Ectodermal cell (in vitro differentiated cells): ENCODE results near the gene POLA1. TPM values are rescaled to one million over a fixed set of nuclear protein-coding genes. Genes with fewer than 3 reads are reported as not detected.
"Not testable (repeated sequence)": the region's sequence is repeated elsewhere in the genome, so short reads cannot be mapped to it uniquely, and the experiment has no call there.

ENCODE experiments used
- H3K27ac ChIP-seq: 2 replicates; pipeline ENCODE4 v1.7.0; 2013; ENCODE audit warnings: mild to moderate bottlenecking, low read depth, low read length; ENCODE audit not compliant: insufficient read depth, poor library complexity, severe bottlenecking
- H3K27me3 ChIP-seq: 2 replicates; pipeline ENCODE4 v1.7.0; 2013; ENCODE audit warnings: mild to moderate bottlenecking, low read length; ENCODE audit not compliant: insufficient read depth, control insufficient read depth, poor library complexity, severe bottlenecking
- H3K36me3 ChIP-seq: one replicate; pipeline ENCODE4 v1.7.0; 2013; ENCODE audit warnings: low read length; ENCODE audit not compliant: control insufficient read depth, insufficient read depth
- H3K4me1 ChIP-seq: one replicate; pipeline ENCODE4 v1.7.0; 2013; ENCODE audit warnings: low read length; ENCODE audit not compliant: control insufficient read depth, insufficient read depth
- H3K4me3 ChIP-seq: 2 replicates; pipeline ENCODE4 v1.7.0; 2013; ENCODE audit warnings: low read depth, low read length, control low read depth; ENCODE audit not compliant: insufficient read depth
- H3K9me3 ChIP-seq: 2 replicates; pipeline ENCODE4 v1.7.0; 2013; ENCODE audit warnings: mild to moderate bottlenecking, low read length, moderate library complexity; ENCODE audit not compliant: control insufficient read depth
- WGBS, 2 experiments: methylation state at CpG; one replicate each; pipeline ENCODE4 v1.1.7; 2013; ENCODE audit warnings: missing lambda C conversion rate in 2 of 2; 5-methylcytosine and 5-hydroxymethylcytosine counted together
- polyA plus RNA-seq, 4 experiments: library from polyadenylated mRNA; stranded (reverse); fragments of 50-300 nt; gene quantifications; one replicate each; pipeline ENCODE4 v1.2.3, GENCODE V29; 2013

The POLA1 gene, protein sequence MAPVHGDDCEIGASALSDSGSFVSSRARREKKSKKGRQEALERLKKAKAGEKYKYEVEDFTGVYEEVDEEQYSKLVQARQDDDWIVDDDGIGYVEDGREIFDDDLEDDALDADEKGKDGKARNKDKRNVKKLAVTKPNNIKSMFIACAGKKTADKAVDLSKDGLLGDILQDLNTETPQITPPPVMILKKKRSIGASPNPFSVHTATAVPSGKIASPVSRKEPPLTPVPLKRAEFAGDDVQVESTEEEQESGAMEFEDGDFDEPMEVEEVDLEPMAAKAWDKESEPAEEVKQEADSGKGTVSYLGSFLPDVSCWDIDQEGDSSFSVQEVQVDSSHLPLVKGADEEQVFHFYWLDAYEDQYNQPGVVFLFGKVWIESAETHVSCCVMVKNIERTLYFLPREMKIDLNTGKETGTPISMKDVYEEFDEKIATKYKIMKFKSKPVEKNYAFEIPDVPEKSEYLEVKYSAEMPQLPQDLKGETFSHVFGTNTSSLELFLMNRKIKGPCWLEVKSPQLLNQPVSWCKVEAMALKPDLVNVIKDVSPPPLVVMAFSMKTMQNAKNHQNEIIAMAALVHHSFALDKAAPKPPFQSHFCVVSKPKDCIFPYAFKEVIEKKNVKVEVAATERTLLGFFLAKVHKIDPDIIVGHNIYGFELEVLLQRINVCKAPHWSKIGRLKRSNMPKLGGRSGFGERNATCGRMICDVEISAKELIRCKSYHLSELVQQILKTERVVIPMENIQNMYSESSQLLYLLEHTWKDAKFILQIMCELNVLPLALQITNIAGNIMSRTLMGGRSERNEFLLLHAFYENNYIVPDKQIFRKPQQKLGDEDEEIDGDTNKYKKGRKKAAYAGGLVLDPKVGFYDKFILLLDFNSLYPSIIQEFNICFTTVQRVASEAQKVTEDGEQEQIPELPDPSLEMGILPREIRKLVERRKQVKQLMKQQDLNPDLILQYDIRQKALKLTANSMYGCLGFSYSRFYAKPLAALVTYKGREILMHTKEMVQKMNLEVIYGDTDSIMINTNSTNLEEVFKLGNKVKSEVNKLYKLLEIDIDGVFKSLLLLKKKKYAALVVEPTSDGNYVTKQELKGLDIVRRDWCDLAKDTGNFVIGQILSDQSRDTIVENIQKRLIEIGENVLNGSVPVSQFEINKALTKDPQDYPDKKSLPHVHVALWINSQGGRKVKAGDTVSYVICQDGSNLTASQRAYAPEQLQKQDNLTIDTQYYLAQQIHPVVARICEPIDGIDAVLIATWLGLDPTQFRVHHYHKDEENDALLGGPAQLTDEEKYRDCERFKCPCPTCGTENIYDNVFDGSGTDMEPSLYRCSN (N-terminal part only)
- polyA plus RNA-seq (2013, experiment 1 of 4): 34.3 TPM
- polyA plus RNA-seq (2013, experiment 2 of 4): 32.7 TPM
- polyA plus RNA-seq (2013, experiment 3 of 4): 21.8 TPM
- polyA plus RNA-seq (2013, experiment 4 of 4): 21.7 TPM

DNA sequence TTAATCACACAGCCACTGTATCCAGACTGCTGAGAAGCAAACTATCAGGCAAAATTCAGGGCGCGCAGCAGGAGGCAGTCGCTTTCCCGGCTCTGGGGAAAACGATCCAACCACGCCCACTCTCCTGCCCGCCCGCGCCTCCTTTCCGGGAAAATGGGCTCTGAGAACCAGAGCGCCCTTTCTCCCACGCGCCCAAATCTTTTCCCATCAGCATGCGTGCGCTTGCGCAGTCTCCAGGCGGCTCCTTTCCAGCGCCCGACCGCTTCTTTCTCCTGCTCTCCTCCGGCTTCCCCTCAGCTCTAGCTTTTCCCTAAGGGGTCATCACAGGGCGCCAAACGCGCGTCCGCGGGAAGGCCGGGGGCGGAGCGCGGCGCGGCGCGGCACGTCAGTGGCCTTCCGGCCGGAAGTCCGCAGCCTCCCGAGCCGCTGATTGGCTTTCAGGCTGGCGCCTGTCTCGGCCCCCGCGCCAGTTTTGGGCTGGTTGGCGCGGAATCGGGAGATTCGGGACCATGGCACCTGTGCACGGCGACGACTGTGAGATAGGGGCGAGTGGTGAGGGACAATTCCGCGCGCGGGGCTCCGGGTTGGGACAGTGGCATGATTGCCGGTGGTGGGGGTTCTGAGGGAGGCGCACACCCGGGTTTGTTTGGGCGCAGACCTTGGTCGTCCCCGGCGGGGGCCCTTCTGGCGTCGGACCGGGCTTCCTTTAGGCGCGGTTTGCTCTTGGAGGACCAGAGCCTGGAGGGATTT, at the start of gene POLA1:
TSS of gene POLA1 (plus strand) at position 466 of the 750 bp plus-strand sequence. CDS start at position 510, 44 bp downstream.
- Histone ChIP-seq H3K27ac (peak within 1 kb of the TSS; percentile 36), H3K36me3 (no peaks in the 10 kb centered on the region)

DNA sequence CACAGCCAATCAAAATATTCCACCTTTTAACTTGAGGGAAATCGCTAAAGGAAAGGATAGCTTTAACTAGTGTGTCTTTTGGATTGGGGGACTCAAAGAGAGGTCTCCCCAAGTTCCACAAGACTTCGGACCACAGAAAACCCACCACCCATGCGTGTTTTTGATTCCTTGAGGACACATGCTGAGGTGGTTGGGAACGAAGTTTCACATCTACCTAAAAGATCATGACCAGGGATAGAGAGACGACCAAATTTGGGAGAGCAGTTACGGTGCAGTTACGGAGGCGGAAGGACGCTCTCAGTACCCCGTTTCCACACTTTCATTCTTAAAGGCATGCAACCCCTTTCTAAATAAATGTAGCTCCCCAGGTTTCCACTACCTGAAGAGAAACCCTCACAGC, 47.7 kb upstream of the POLA1 start:
- H3K27ac ChIP-seq: peak overlapping the region; percentile 95
- H3K9me3 ChIP-seq: no peaks in the 10 kb centered on the region
- H3K36me3 ChIP-seq: no peaks in the 10 kb centered on the region
- H3K27me3 ChIP-seq: no peaks in the 10 kb centered on the region
- H3K4me3 ChIP-seq: peak overlapping the region; percentile 50
- no peaks in the 10 kb centered on the region for H3K4me1 ChIP-seq
- WGBS, 2 experiments: 0 to 1% methylated on average over 9 to 10 of the region's 10 CpGs

More for the DNA sequence above, at the start of gene POLA1:
- Histone ChIP-seq H3K27me3 (no peaks in the 10 kb centered on the region), H3K4me1 (no peaks in the 10 kb centered on the region), H3K4me3 (peak within 1 kb of the TSS; percentile 72), H3K9me3 (no peaks in the 10 kb centered on the region)
- 0% methylated on average over 70 of the region's 70 CpGs for WGBS, 2 experiments

DNA sequence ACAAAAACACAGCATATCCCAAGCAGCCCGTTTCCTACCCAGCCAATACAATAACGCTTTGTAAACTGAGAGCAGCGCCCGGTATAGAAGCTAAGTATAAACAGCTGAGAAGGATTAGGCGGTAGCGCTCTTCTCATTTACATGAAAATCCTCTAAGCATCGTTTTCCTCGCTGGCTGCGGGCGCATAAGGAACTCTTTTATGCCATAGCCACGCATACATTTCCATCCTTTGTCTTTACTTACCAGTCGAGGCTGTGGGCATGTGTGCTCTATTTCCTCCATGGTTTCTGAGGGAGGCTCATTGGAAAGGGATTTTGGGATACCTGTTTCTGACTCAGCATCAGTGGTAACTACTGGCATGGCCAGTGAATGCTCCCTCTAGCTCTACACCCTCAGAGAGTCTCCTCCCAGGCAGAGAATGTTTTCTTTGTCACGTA, 47.0 kb upstream of the POLA1 start:
- Histone ChIP-seq H3K36me3 (no peaks in the 10 kb centered on the region), H3K4me1 (no peaks in the 10 kb centered on the region), H3K27me3 (no peaks in the 10 kb centered on the region), H3K9me3 (no peaks in the 10 kb centered on the region), H3K27ac (peak overlapping the region; percentile 95), H3K4me3 (peak overlapping the region; percentile 50)
- WGBS, 2 experiments: 0% methylated on average over 13 of the region's 13 CpGs

DNA sequence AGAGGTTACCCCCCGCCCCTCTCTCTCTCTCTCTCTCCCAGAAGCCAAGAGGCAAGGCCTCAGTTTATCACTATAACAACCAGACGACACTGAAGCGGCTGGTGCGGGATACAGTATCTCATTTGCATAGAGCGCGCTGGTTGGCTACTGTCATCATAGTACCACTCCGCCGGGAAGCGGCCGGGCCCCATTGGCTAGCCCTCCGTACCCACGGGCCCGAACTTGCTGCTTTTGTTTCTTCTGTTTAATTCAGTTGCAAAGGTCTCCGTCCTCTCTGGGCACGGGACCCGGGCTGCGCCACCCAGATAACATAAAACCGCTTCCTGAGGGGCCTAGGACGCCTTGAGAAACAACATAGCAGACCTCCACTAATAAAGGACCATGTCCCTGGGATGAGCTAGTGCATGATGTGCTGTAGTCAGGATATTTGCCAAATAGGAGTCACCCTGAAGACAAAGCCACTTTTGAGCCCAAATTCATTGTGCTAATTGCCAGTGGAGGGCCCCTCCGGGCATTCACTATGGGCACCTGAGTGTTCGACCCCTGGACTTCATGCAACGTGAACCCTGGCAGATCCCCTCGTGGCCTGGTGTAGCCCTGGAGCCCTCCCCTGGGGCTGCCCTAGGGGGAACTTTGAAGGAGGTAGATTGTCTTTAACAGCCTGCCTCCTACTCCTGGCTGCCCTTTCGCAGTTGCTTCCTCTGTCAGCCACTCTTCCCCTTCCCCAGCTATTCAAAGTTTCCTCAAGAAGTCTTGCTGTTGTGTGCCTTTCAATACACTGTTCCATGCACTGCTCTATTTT, 46.3 kb upstream of the POLA1 start, which contains the start of gene PCYT1B:
TSS of gene PCYT1B (minus strand) at position 91 of the 802 bp plus-strand sequence. CDS start 242 bp downstream, outside the sequence.
- Histone ChIP-seq H3K4me1 (no peaks in the 10 kb centered on the region), H3K27me3 (no peaks in the 10 kb centered on the region), H3K4me3 (peak within 1 kb of the TSS; percentile 50), H3K9me3 (no peaks in the 10 kb centered on the region), H3K27ac (peak within 1 kb of the TSS; percentile 95), H3K36me3 (no peaks in the 10 kb centered on the region)
- WGBS, 2 experiments: 1 to 2% methylated on average over 23 to 24 of the region's 24 CpGs

DNA sequence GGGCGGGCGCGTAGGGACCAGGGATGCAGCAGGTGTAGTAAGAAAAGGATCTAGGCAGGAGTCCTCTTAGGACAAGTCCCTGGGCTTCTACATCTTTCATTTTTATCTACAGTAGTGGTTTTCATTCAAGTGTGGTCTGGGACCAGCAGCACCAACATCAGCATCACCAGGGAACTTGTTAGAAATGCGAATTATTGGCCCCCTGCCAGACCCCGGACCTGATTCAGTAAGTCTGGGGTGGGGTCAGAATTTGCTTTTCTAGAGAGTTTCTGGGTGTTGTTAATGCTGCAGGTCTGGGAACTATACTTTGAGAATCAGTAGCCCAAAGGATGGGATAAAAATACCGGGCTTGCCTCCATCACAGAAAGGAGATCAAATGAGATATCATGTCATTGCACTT, 45.2 kb upstream of the POLA1 start:
- Histone ChIP-seq H3K9me3 (no peaks in the 10 kb centered on the region), H3K4me3 (no peak overlapping the region), H3K27me3 (no peaks in the 10 kb centered on the region), H3K4me1 (no peaks in the 10 kb centered on the region), H3K36me3 (no peaks in the 10 kb centered on the region), H3K27ac (no peak overlapping the region)
- WGBS, 2 experiments: 78 to 82% methylated on average over 2 to 3 of the region's 6 CpGs

DNA sequence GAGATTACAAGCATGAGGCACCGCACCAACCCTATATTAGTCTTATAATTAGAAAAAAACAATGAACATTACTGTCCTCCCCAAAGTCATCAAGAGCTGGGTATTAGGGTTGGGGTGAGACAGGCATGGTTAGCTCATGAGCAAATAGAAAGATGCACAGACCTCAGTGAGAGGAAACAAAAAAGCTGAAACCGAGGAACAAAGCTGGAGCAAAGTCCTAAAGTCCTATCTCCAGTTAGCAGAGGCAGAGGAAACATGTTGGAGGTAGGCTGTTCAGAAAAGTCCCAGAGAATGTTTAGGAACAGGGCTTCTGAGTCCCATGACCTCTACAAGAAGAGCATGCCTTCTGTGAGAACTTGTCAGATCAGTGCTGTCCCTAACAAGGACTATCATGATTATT, 41.9 kb upstream of the POLA1 start:
- 78 to 99% methylated on average over 1 to 2 of the region's 2 CpGs for WGBS, 2 experiments
- no peaks in the 10 kb centered on the region for H3K27me3 ChIP-seq
- no peak overlapping the region for H3K4me3 ChIP-seq
- H3K27ac ChIP-seq: no peak overlapping the region
- no peaks in the 10 kb centered on the region for H3K9me3 ChIP-seq
- H3K36me3 ChIP-seq: no peaks in the 10 kb centered on the region
- H3K4me1 ChIP-seq: no peaks in the 10 kb centered on the region

DNA sequence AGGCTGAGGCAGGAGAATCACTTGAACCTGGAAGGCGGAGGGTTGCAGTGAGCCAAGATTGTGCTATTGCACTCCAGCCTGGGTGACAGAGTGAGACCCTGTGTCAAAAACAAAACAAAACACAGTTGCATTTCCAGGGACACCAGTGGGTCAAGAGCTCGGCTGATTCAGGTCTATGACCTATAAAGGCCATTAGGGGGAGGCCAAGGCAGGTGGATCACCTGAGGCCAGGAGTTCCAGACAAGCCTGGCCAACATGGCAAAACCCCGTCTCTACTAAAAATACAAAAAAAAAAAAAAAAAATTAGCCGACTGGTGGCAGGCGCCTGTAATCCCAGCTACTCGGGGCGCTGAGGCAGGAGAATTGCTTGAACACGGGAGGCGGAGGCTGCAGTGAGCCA, 38.0 kb upstream of the POLA1 start:
- not testable (repeated sequence) for H3K36me3 ChIP-seq, H3K27me3 ChIP-seq, H3K4me1 ChIP-seq, H3K27ac ChIP-seq, H3K4me3 ChIP-seq, H3K9me3 ChIP-seq
- 78 to 81% methylated on average over 8 to 9 of the region's 9 CpGs for WGBS, 2 experiments

DNA sequence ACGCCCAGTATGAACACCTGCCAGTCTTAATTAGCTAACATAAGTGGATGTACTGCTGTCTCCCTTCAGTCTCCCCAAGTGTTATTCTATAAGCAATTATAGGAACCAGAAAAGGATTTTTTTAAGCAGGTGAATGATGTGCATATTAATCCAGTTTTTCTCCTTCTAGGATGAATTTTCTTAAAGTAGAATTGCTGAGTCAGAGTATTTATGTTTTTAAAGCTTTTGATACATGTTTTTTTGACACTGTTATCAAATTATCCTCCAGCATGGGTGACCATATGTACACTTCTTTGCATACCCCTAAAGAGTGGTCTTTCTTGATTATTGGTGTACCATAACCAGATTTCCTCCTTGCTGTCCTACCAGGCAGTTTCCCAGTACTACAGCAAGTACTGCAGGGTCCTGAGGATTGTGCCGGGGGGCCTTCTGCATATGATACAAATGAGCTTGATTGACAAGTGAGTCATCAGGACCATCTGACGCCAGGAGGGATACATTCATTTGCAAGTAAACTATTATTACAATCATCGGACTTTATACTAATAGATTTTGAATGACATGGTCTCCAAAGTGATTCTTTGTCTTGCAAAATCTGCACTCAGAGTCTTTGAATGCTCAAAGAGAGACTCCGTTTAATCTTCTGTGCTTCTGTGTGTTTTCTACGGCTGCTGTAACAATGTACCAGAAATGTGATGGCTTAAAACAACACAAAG, 35.9 kb upstream of the POLA1 start:
- WGBS, 2 experiments: 38 to 51% methylated on average over 3 to 5 of the region's 6 CpGs
- Histone ChIP-seq H3K27ac (peak overlapping the region; percentile 26), H3K4me3 (no peak overlapping the region)

More for the DNA sequence above, 35.9 kb upstream of the POLA1 start:
- H3K27me3 ChIP-seq: no peaks in the 10 kb centered on the region
- peaks cover 4% of the 10 kb centered on the region for H3K4me1 ChIP-seq
- H3K36me3 ChIP-seq: no peaks in the 10 kb centered on the region
- no peaks in the 10 kb centered on the region for H3K9me3 ChIP-seq
